H1 (cell line): ENCODE measurements around the gene NID2. TPM values are rescaled to one million over a fixed set of nuclear protein-coding genes. Genes with fewer than 3 reads are reported as not detected.

Source experiments
- BCL11A ChIP-seq, 2 experiments: IDR thresholded peaks; one replicate each; pipeline ENCODE4 v1.6.1; 2011; ENCODE audit warnings: low read depth in 2 of 2, low read length in 2 of 2, mild to moderate bottlenecking in 2 of 2
- CBX5 ChIP-seq: fragments of 300-800, 300-1000 bp; sonication (generic); IDR thresholded peaks from 2 replicates; pipeline ENCODE4 v1.7.1; 2016; ENCODE audit warnings: antibody characterized with exemption, low read length, low read depth
- CEBPB ChIP-seq: IDR thresholded peaks from 2 replicates; pipeline ENCODE4 v1.6.1; 2012; ENCODE audit warnings: low read depth, low read length
- CHD7 ChIP-seq: fragments of 300-600 bp; sonication (generic); IDR thresholded peaks from 2 replicates; pipeline ENCODE4 v1.7.1; 2012; ENCODE audit warnings: low read length, moderate library complexity, mild to moderate bottlenecking, inconsistent platforms; ENCODE audit not compliant: insufficient replicate concordance
- GTF2F1 ChIP-seq: IDR thresholded peaks from 2 replicates; pipeline ENCODE4 v1.6.1; 2012; ENCODE audit warnings: low read depth, low read length, improper control_type of control experiment, borderline replicate concordance
- RBBP5 ChIP-seq: IDR thresholded peaks from 2 replicates; pipeline ENCODE4 v1.7.1; 2012; ENCODE audit warnings: low read depth, mild to moderate bottlenecking, inconsistent platforms, low read length, moderate library complexity, borderline replicate concordance
- RNF2 ChIP-seq: fragments of 200-900, 300-1000 bp; sonication (generic); IDR thresholded peaks from 2 replicates; pipeline ENCODE4 v1.7.1; 2016; ENCODE audit warnings: borderline replicate concordance, low read depth, mild to moderate bottlenecking, antibody characterized with exemption, low read length; ENCODE audit not compliant: poor library complexity, severe bottlenecking; ENCODE audit errors: missing control alignments
- SIN3A ChIP-seq, 2 experiments: IDR thresholded peaks in 1 of 2; conservative IDR thresholded peaks in 1 of 2; 2 replicates each; pipeline ENCODE4 v1.6.1; 2011 to 2012; ENCODE audit warnings: low read length in 2 of 2, improper control_type of control experiment in 1 of 2, low read depth in 1 of 2, mild to moderate bottlenecking in 1 of 2
- SP1 ChIP-seq: IDR thresholded peaks from 2 replicates; pipeline ENCODE4 v1.6.1; 2011; ENCODE audit warnings: low read depth, low read length
- SRF ChIP-seq: IDR thresholded peaks from 2 replicates; pipeline ENCODE4 v1.6.1; 2011; ENCODE audit warnings: mild to moderate bottlenecking, low read depth, low read length, moderate library complexity
- SUZ12 ChIP-seq: fragments of 200-600 bp; sonication (generic); IDR thresholded peaks from 2 replicates; pipeline ENCODE4 v1.6.1; 2012; ENCODE audit warnings: mild to moderate bottlenecking, inconsistent platforms, low read length, moderate library complexity, mixed read lengths
- TAF7 ChIP-seq: optimal IDR thresholded peaks from 2 replicates; pipeline ENCODE3; 2011; ENCODE audit warnings: low read depth, mild to moderate bottlenecking, inconsistent platforms, low read length, moderate library complexity, borderline replicate concordance
- polyA plus RNA-seq, 7 experiments: library from polyadenylated mRNA; depleted of rRNA in 3 of 7; stranded (reverse) in 5 of 7; unstranded in 2 of 7; fragments of >200 nt in 5 of 7; fragments of 200-250 nt in 2 of 7; gene quantifications; 1 replicate in 5 of 7; 2 replicates in 1 of 7; 4 replicates in 1 of 7; pipeline versions ENCODE4 v1.2.1 to v1.2.3, GENCODE V29; 2011 to 2013; ENCODE audit warnings: missing spikeins in 2 of 7, mixed read lengths in 2 of 7
- total RNA-seq: library from RNA; stranded (reverse); fragmentation: NEBNext Ultra II Directional; extraction: Animal tissue kit (Norgen Biotek cat#: 25700); gene quantifications from 2 replicates; pipeline ENCODE4 v1.2.1, GENCODE V29; 2021

NID2 gene
- total and polyA plus RNA-seq, 2 of the 8 experiments (the other 6 are each of a cell fraction or from before 2014, with no cell fraction given), result 6.1 to 12.6 TPM

GRCh38 chr14:51990488-51990887 is 78.4 kb downstream of the NID2 start (continued):
- no peak for TF ChIP-seq CHD7
- no peak for TF ChIP-seq CEBPB
- TF ChIP-seq BCL11A (IDR thresholded peaks at IDR 0.05; ENCODE audit: low read depth in 2 of 2, low read length in 2 of 2), result no peak
- no peak for TF ChIP-seq GTF2F1
- no peak for TF ChIP-seq TAF7
- TF ChIP-seq SP1, result no peak
- no peak for TF ChIP-seq SRF
- no peak for TF ChIP-seq RNF2
- TF ChIP-seq CBX5, result no peak
- no peak for TF ChIP-seq RBBP5
- no peak for TF ChIP-seq SIN3A (conservative IDR thresholded peaks at IDR 0.05 in 1 of 2, IDR thresholded peaks at IDR 0.05 in 1 of 2; ENCODE audit: low read depth in 1 of 2, low read length in 2 of 2)
- TF ChIP-seq SUZ12, result no peak
